ENCODE results near the gene KIAA0232.
A peak's percentile ranks its signal among the peaks of the same experiment; 100 is the strongest.
"Not testable (repeated sequence)": the region's sequence is repeated elsewhere in the genome, so short reads cannot be mapped to it uniquely, and the experiment has no call there.

Gene KIAA0232

GRCh38 chr4:6887591-6888371 is 105.3 kb downstream of the KIAA0232 start:
- DNase-seq = peak; percentile 49

GRCh38 chr4:6888506-6889071 is 106.1 kb downstream of the KIAA0232 start:
- DNase-seq = no peak

DNA sequence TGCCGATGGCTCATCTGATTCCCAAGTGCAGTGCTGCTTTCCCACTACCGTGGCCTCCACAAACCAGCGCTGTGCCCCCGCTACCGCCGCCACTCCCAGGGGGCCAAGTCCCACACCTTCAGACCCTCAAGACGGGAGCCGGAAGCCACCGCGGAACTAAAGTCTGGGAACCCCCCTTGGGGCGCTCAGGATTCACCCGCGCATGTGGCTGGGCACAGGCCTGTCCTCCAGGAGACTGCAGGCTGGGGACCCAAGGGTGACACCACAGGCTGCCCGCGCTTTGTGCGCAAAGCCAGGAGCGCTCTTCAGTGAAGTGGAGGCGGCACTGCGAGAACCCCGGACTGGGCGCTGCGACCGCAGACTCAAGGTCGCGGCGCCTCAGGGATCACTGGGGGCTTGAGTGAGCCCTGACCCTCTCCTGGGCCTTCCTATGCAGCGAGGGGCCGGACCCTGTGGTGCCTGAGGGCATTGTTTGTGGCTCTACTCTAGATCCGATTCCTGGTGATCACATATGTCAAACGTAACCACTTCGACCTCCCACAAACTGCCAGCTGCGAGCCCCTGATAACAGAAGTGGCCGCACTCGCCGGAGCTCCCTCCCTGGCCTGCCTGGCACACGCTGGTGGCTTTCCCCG is 106.7 kb downstream of the KIAA0232 start:
- no peak for DNase-seq

- DNase-seq = no peak
These were observed 107.3 kb downstream of the KIAA0232 start for GRCh38 chr4:6889736-6890324.

GRCh38 chr4:6890358-6890757 is 107.8 kb downstream of the KIAA0232 start:
- DNase-seq = no peak

GRCh38 chr4:6890971-6891370 is 108.4 kb downstream of the KIAA0232 start:
- not testable (repeated sequence) for DNase-seq

DNA sequence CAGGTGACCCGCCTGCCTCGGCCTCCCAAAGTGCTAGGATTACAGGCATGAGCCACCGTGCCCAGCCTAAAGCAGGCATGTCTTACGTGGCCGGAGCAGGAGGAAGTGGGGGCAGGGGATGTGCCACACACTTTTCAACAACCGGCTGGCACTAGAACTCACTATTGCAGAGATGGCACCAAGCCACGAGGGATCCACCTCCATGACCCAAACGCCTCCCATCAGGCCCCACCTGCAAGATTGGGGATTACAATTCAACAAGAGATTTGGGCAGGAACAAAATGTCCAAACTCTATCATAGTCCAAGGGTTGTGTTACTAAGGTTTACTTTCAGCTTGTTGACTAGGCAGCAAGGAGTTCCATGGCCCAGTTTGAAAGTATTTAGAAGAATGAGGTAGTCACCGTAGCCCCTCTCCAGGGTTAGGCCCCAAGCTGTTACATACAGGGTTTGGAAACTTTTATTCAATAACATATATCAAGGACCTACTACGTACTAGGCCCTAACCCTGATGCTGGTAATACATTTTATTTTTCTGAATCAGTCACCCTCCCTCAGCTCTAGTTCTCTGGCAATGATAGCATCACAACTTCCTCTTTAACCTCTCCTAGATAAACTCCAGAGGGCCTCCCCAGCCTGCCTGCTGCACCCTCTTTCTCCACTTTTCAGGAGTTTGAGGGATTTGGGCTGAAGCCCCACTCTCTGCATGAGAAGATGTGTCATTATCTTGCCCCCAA is 109.1 kb downstream of the KIAA0232 start:
- no peak for DNase-seq

- DNase-seq = peak; percentile 62
These were observed 109.8 kb downstream of the KIAA0232 start for GRCh38 chr4:6892190-6892908.

GRCh38 chr4:6892909-6893202 is 110.3 kb downstream of the KIAA0232 start:
- no peak for DNase-seq

GRCh38 chr4:6893449-6894085 is 111.0 kb downstream of the KIAA0232 start:
- no peak for DNase-seq

GRCh38 chr4:6894086-6894478 is 111.6 kb downstream of the KIAA0232 start:
- DNase-seq = no peak

DNA sequence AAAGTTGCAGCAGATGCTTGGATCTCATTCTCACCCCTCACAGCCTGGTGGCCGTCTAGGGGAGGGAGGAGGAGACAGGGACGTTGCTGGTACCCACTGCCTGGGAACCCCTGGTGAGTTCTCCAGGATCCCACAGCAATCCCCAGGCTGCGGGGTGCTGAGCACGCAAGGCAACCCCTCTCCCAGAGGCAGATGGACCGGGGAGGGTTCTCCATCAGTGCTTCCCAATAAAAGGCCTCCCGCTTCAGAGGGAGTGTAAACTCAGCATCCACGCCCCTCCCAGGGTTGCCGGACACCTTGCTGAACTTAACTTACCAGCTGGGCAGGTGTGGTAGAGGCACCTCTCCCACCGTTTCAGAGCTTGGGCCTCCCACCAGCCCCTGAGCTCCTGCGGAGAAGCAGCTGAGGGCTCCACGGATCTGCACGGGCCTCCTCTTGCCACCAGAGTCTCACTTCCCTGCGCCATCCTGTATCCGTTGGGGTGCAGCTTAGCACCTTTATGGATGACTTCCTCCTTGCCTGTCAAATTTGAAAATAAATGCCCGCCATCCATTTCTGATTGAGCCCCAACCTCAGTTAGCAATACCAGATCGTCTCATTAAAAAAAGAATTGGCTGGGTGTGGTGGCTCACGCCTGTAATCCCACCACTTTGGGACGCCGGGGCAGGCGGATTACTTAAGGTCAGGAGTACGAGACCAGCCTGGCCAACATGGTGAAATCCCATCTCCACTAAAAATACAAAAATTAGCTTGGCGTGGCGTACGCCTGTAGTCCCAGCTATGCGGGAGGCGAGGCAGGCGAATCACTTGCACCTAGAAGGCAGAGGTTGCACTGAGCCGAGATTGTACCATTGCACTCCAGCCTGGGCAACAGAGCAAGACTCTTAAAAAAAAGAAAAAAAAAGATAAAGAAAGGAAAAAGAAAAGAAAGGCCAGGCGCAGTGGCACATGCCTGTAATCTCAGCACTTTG is 112.3 kb downstream of the KIAA0232 start:
- no peak for DNase-seq

GRCh38 chr4:6896035-6896434 is 113.5 kb downstream of the KIAA0232 start:
- no peak for DNase-seq

GRCh38 chr4:6898763-6899162 is 116.2 kb downstream of the KIAA0232 start:
- DNase-seq = no peak

DNA sequence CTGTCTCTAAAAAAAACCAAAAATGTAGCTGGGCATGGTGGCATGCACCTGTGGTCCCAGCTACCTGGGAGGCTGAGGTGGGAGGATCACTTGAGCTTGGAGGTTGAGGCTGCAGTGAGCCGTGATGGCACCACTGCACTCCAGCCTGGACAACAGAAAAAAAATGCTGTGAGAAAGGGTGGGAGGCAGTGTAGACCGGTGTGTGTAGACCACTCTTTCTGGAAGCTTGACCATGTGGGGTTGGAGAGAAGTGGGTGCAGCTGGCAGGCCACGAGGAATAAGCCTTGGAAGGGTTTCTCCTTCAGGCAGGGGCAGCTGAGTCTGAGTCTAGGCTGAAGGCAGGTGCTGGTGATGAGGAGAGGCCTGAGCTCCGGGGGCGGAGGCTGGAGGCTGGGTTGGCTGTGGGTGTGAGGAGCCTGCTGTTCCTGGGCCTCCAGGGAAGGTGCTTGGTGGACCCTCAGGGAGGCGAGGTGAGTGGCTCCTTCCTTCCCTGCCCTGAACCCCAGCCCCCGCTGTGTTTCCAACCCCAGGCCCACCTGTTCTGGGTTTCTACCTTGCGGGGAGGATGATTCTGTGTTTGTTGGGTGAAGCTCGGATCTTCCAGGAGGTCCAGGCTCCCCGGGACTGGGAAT is 117.8 kb downstream of the KIAA0232 start:
- DNase-seq = no peak

GRCh38 chr4:6900956-6901355 is 118.4 kb downstream of the KIAA0232 start:
- DNase-seq = no peak

GRCh38 chr4:6901669-6902317 is 119.3 kb downstream of the KIAA0232 start:
- no peak for DNase-seq

GRCh38 chr4:6902318-6903042 is 120.0 kb downstream of the KIAA0232 start:
- DNase-seq = no peak

Data from femur (tissue), 1 donor.